Sigmoid colon (tissue), 4 donors: ENCODE results near the gene RASA4.
"Not testable (repeated sequence)": the region's sequence is repeated elsewhere in the genome, so short reads cannot be mapped to it uniquely, and the experiment has no call there.

ENCODE experiments used
- EP300 ChIP-seq, 4 donors: sonication (generic); formaldehyde crosslinking; IDR thresholded peaks; one replicate each; pipeline ENCODE4 v1.6.1; 2017; ENCODE audit warnings: antibody characterized with exemption in 4 of 4
- TF ChIP-seq, protein P1 (sequence below), 4 experiments: fragments of 450-650 bp in 3 of 4; fragments of 200-600 bp in 1 of 4; IDR thresholded peaks; one replicate each; pipeline ENCODE4 v1.5.1; 2016 to 2019; ENCODE audit warnings: antibody characterized with exemption in 4 of 4, mild to moderate bottlenecking in 3 of 4, moderate library complexity in 2 of 4

DNA sequence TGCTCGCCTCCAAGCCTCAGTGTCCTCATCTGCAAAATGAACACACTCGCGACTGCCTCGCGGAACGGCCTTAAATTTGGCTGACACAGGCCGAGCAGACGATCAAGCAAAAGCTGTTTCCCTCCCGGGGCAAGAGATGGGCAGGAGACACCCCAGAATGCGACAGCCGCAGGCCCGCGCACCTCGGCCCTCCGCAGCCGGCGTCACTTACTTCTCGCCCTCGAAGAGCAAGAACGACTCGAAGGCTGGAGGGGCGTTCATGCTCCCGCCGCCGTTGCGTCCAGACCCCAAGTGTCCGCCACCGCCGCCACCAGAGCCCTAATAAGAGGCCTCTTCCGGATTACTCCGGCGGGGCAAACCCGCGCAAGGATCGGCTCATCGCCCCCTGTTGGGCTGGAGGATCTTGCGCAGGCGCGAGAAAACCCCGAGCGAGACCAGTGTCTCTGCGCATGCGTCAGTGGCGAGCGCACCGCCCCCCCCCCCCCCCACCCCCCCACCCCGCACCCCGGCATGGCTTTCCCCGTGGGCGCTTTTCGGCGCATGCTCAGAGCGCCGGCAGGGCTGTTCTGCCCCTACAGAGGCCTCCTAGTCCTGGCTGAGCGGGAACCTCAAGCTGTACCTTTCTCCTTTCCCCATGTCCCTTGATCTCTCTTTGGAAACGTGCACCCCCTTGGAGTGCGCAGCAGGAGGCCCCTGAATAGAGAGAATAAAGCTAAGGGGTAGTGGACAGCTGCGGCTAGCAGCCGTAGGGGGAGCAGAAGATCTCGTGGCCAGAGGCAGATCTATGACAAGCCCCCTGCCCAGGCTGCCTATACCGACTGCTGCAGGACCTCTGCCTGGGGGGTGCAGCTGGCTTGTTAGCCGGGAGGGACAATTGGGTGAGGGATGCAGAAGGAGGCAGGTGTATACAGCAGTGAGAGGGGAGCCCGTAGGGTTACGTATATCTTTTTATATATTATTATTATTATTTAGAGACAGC lies 44.0 kb downstream of the RASA4 start, which contains the start of gene POLR2J3:
- TF ChIP-seq, protein P1, sequence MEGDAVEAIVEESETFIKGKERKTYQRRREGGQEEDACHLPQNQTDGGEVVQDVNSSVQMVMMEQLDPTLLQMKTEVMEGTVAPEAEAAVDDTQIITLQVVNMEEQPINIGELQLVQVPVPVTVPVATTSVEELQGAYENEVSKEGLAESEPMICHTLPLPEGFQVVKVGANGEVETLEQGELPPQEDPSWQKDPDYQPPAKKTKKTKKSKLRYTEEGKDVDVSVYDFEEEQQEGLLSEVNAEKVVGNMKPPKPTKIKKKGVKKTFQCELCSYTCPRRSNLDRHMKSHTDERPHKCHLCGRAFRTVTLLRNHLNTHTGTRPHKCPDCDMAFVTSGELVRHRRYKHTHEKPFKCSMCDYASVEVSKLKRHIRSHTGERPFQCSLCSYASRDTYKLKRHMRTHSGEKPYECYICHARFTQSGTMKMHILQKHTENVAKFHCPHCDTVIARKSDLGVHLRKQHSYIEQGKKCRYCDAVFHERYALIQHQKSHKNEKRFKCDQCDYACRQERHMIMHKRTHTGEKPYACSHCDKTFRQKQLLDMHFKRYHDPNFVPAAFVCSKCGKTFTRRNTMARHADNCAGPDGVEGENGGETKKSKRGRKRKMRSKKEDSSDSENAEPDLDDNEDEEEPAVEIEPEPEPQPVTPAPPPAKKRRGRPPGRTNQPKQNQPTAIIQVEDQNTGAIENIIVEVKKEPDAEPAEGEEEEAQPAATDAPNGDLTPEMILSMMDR (IDR thresholded peaks at IDR 0.05) = peak in 2 of 4 experiments; percentile 52 to 74
- TF ChIP-seq EP300 (IDR thresholded peaks at IDR 0.05) = not testable (repeated sequence)
